ENCODE results near the gene MAN2B2. TPM values are rescaled to one million over a fixed set of nuclear protein-coding genes. Genes with fewer than 3 reads are reported as not detected.

The MAN2B2 gene
- total RNA-seq, 4 donors from 2014 or later, result 3.3 to 5.6 (median 4.5) TPM

DNA sequence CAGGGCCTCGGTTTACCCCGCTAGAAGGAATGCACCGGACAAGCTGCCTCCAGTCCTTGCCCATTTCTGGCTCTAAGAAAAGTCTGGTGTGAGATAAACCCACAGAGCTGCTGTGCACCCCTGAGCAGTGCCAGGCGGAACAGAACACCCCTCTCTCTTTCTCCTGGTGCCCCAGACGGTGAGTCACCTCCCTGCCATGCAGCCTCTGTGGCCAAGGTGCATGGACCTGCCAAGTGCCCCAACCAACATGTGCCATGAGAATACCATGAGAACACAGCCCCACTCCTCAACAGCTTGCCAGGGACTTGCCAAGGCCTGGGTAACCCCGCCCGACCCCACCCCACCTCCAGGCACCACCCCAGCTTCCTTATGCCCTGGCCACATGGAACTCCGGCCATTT, 47.7 kb upstream of the MAN2B2 start:
- Histone ChIP-seq H3K4me3 (no peak overlapping the region), H3K27ac (no peak overlapping the region), H3K36me3 (no peaks in the 10 kb centered on the region), H3K4me1 (no peaks in the 10 kb centered on the region), H3K27me3 (no peaks in the 10 kb centered on the region), H3K9me3 (no peaks in the 10 kb centered on the region)
- in situ Hi-C loops (cut with MboI; ENCODE audit: low sequenced_read_pairs in 4 of 4), result no loop called here
- ATAC-seq, result no peak
- intact Hi-C loops (cut with DNase I; ENCODE audit: low total_unique reads), result no loop called here
- TF ChIP-seq, protein P1, sequence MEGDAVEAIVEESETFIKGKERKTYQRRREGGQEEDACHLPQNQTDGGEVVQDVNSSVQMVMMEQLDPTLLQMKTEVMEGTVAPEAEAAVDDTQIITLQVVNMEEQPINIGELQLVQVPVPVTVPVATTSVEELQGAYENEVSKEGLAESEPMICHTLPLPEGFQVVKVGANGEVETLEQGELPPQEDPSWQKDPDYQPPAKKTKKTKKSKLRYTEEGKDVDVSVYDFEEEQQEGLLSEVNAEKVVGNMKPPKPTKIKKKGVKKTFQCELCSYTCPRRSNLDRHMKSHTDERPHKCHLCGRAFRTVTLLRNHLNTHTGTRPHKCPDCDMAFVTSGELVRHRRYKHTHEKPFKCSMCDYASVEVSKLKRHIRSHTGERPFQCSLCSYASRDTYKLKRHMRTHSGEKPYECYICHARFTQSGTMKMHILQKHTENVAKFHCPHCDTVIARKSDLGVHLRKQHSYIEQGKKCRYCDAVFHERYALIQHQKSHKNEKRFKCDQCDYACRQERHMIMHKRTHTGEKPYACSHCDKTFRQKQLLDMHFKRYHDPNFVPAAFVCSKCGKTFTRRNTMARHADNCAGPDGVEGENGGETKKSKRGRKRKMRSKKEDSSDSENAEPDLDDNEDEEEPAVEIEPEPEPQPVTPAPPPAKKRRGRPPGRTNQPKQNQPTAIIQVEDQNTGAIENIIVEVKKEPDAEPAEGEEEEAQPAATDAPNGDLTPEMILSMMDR (IDR thresholded peaks at IDR 0.05 in 4 of 5, conservative IDR thresholded peaks at IDR 0.05 in 1 of 5), result no peak
- no peak for TF ChIP-seq POLR2A (IDR thresholded peaks at IDR 0.05)
- no peak for DNase-seq

DNA sequence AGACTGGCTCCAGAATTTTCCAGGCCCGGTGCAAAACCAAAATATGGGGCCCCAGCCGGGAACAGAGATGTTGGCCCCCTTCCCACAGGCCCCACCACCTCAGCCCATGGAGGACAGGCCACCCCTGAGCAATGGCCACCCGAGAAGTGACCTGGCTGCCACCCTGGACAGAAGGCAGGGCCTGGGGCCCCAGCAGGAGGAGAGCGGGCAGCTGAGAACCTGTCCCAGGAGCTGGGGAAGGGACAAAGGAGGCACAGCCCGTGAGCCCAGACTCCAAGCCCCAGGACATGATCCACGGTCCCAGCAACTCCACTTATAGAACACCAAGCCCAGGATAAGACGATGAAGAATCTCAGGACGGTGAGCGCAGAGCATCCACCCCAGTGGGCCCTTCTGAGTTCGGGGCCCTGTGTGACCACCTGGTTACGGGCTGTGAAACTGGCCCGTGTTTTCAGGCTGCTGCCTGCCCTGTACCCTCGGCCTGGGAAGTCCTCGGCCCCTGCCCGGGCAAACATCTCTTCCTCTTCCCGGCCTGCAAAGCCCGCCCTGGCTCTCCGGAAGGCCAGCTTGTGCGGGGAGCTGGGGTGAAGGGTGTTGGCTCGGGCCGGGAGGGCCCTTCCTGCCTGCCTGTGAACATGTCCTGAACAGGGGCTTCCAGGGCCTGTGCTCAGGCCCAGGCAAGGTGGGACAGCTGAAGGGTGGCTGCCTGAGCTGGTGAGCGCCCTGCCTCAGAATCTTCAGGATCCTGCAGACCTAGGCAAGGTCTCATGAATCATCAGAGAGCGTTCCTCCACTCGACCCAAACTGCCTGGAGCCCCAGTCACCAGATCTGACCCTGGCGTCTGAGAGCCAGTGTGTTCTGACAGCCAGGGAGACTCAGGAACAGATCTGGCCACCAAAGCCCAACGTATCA, 47.0 kb upstream of the MAN2B2 start:
- Histone ChIP-seq H3K4me1 (no peaks in the 10 kb centered on the region), H3K27ac (no peak overlapping the region), H3K36me3 (no peaks in the 10 kb centered on the region), H3K4me3 (no peak overlapping the region), H3K27me3 (no peaks in the 10 kb centered on the region), H3K9me3 (no peaks in the 10 kb centered on the region)
- in situ Hi-C loops (cut with MboI; ENCODE audit: low sequenced_read_pairs in 4 of 4) (no loop called here), intact Hi-C loops (cut with DNase I; ENCODE audit: low total_unique reads) (no loop called here)
- no peak for DNase-seq
- no peak for ATAC-seq
- no peak for TF ChIP-seq POLR2A (IDR thresholded peaks at IDR 0.05)
- TF ChIP-seq, protein P1 (IDR thresholded peaks at IDR 0.05 in 4 of 5, conservative IDR thresholded peaks at IDR 0.05 in 1 of 5), result no peak

DNA sequence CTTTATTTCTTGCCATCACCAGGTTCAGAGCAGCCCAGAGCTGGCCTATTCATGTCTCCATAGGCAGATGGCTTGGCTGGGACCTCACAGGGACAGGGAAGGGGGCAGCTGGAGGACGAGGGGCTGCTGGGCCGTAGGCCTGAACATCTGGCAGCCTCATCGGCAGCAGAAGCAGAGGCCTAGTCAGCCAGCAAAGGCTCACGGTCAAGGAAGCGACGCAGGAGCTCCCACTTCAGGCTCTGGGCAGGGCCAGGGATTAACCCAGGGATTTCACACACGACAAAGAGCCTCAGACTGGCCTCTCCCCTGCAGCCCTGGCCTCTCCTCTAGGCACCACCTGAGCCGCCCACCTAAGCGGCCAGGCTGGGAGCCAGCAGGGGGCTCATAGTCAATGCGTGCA, 46.0 kb upstream of the MAN2B2 start:
- H3K27ac ChIP-seq, result no peak overlapping the region
- ATAC-seq, result no peak
- H3K4me1 ChIP-seq, result no peaks in the 10 kb centered on the region
- in situ Hi-C loops (cut with MboI; ENCODE audit: low sequenced_read_pairs in 4 of 4), result no loop called here
- H3K9me3 ChIP-seq, result no peaks in the 10 kb centered on the region
- H3K27me3 ChIP-seq, result no peaks in the 10 kb centered on the region
- H3K36me3 ChIP-seq, result no peaks in the 10 kb centered on the region
- DNase-seq, result no peak
- H3K4me3 ChIP-seq, result no peak overlapping the region
- TF ChIP-seq, protein P1 (IDR thresholded peaks at IDR 0.05 in 4 of 5, conservative IDR thresholded peaks at IDR 0.05 in 1 of 5), result no peak
- no peak for TF ChIP-seq POLR2A (IDR thresholded peaks at IDR 0.05)
- intact Hi-C loops (cut with DNase I; ENCODE audit: low total_unique reads), result no loop called here

DNA sequence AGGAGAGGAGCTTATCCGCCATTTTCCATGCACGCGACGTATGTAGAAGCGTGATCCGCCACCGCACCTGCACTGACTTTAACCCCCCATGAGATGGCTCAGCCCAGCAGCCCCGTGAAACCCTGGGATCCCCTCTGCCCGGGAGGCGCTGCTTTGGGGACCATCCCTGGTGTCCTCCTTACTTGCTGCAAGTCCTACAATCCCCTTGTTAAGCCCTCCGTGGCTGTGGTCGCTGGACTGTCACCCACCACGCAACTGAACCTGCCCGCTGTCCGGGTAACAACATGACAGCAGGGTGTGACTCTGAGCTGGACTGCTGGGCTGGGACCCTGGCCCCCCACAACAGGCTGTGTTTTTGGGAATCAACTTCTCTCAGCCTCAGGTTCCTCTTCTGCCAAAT, 44.7 kb upstream of the MAN2B2 start:
- Histone ChIP-seq H3K4me3 (no peak overlapping the region), H3K4me1 (no peaks in the 10 kb centered on the region), H3K36me3 (no peaks in the 10 kb centered on the region), H3K27ac (no peak overlapping the region), H3K27me3 (no peaks in the 10 kb centered on the region), H3K9me3 (no peaks in the 10 kb centered on the region)
- DNase-seq (no peak), ATAC-seq (no peak)
- intact Hi-C loops (cut with DNase I; ENCODE audit: low total_unique reads), result no loop called here
- in situ Hi-C loops (cut with MboI; ENCODE audit: low sequenced_read_pairs in 4 of 4), result no loop called here
- no peak for TF ChIP-seq POLR2A (IDR thresholded peaks at IDR 0.05)
- TF ChIP-seq, protein P1 (IDR thresholded peaks at IDR 0.05 in 4 of 5, conservative IDR thresholded peaks at IDR 0.05 in 1 of 5), result no peak
